ENCODE data around the gene ZNF587B.
"Not testable (repeated sequence)": the region's sequence is repeated elsewhere in the genome, so short reads cannot be mapped to it uniquely, and the experiment has no call there.

Gene ZNF587B

GRCh38 chr19:57873883-57874799, 44.0 kb downstream of the ZNF587B start:
- not testable (repeated sequence) for DNase-seq

GRCh38 chr19:57886046-57886445, 55.9 kb downstream of the ZNF587B start:
- DNase-seq = no peak

- no peak for DNase-seq
Observed at GRCh38 chr19:57887195-57887941, 57.3 kb downstream of the ZNF587B start.

GRCh38 chr19:57888107-57888559, 58.0 kb downstream of the ZNF587B start:
- no peak for DNase-seq

GRCh38 chr19:57888560-57889231, 58.6 kb downstream of the ZNF587B start, which contains the start of gene ZNF814:
ZNF814 (minus strand) TSS chr19:57889037; CDS start chr19:57888802, 235 bp downstream.
- DNase-seq = no peak

- not testable (repeated sequence) for DNase-seq
Observed at GRCh38 chr19:57890706-57891105, 60.6 kb downstream of the ZNF587B start.

All from NCI-H1436 (cell line).